Body of pancreas (tissue), 4 donors: ENCODE data around the gene NEK7. TPM values are rescaled to one million over a fixed set of nuclear protein-coding genes. Genes with fewer than 3 reads are reported as not detected.

ENCODE experiments used
- ATAC-seq: fragments of 150-250 bp; one replicate; pipeline ENCODE4 v1.9.1; 2016
- DNase-seq, 4 donors: peaks; one replicate each; pipeline ENCODE4 v3.0.0-alpha.2; 2019
- H3K27ac ChIP-seq, 4 donors: fragments of 200-600 bp; sonication (generic); 1 replicate in 3 of 4; 2 replicates in 1 of 4; pipeline versions ENCODE4 v1.5.1 to v1.6.1; 2016 to 2019; ENCODE audit warnings: mild to moderate bottlenecking in 1 of 4, mixed read lengths in 1 of 4, moderate library complexity in 1 of 4
- H3K27me3 ChIP-seq, 2 donors: fragments of 200-600 bp; sonication (generic); one replicate each; pipeline ENCODE4 v1.6.0; 2016; ENCODE audit warnings: mild to moderate bottlenecking in 1 of 2
- H3K36me3 ChIP-seq, 2 donors: fragments of 200-600 bp; sonication (generic); replicated peaks in 1 of 2; 2 replicates each; pipeline ENCODE4 v1.5.1; 2016; ENCODE audit warnings: low read depth in 2 of 2; ENCODE audit not compliant: insufficient read depth in 1 of 2
- H3K4me1 ChIP-seq: fragments of 200-600 bp; sonication (generic); one replicate; pipeline ENCODE4 v1.6.0; 2016
- H3K4me3 ChIP-seq, 2 donors: fragments of 200-600 bp; sonication (generic); 1 replicate in 1 of 2; 2 replicates in 1 of 2; pipeline ENCODE4 v1.5.1; 2016 to 2019
- H3K9me3 ChIP-seq, 3 donors: fragments of 200-600 bp; sonication (generic); 1 replicate in 2 of 3; 2 replicates in 1 of 3; pipeline ENCODE4 v1.5.1; 2016
- CTCF ChIP-seq, 7 experiments: fragments of 450-650 bp in 4 of 7; fragments of 200-600 bp in 3 of 7; sonication (generic) in 3 of 7; IDR thresholded peaks; one replicate each; pipeline ENCODE4 v1.5.1; 2016 to 2019; ENCODE audit warnings: antibody characterized with exemption in 7 of 7
- POLR2A ChIP-seq, 3 donors: fragments of 450-650 bp; IDR thresholded peaks; one replicate each; pipeline ENCODE4 v1.6.1; 2016; ENCODE audit warnings: antibody characterized with exemption in 3 of 3, mild to moderate bottlenecking in 2 of 3
- WGBS, 2 donors: methylation state at CpG; one replicate each; pipeline ENCODE4 v1.1.5; 2017; 5-methylcytosine and 5-hydroxymethylcytosine counted together
- intact Hi-C: fragments of 100-400 bp; cut with DNase I; formaldehyde crosslinking; loops from one replicate; pipeline ENCODE4 v1.15.1; 2023
- total RNA-seq, 2 donors: library from RNA; depleted of rRNA; stranded (reverse); fragments of >200 nt; gene quantifications; one replicate each; pipeline ENCODE4 v1.1.0, GENCODE V29; 2016

NEK7 gene
- total RNA-seq, 2 donors from 2014 or later: 39.2 to 49.5 TPM

- no peaks in the 10 kb centered on the region for H3K4me1 ChIP-seq
- no peak overlapping the region for H3K4me3 ChIP-seq
- intact Hi-C loops: no loop called here
- H3K27me3 ChIP-seq: no peaks in the 10 kb centered on the region
- no peaks in the 10 kb centered on the region for H3K9me3 ChIP-seq
- DNase-seq (no peak), ATAC-seq (no peak)
- 69 to 86% methylated on average over 5 of the region's 5 CpGs for WGBS, 2 donors
- no peak overlapping the region for H3K27ac ChIP-seq
- no peaks in the 10 kb centered on the region for H3K36me3 ChIP-seq
- TF ChIP-seq CTCF (IDR thresholded peaks at IDR 0.05) (no peak), POLR2A (IDR thresholded peaks at IDR 0.05) (no peak)
These were observed 48.4 kb downstream of the NEK7 start for GRCh38 chr1:198205016-198205684.

GRCh38 chr1:198206292-198206691 lies 49.5 kb downstream of the NEK7 start:
- intact Hi-C loops: no loop called here
- 58 to 59% methylated on average over 3 of the region's 3 CpGs for WGBS, 2 donors
- TF ChIP-seq CTCF (IDR thresholded peaks at IDR 0.05) (peak in 2 of 7 experiments; percentile 14), POLR2A (IDR thresholded peaks at IDR 0.05) (no peak)
- no peak for DNase-seq
- H3K4me1 ChIP-seq: no peaks in the 10 kb centered on the region
- H3K36me3 ChIP-seq: no peaks in the 10 kb centered on the region
- H3K27ac ChIP-seq: no peak overlapping the region
- H3K4me3 ChIP-seq: no peak overlapping the region
- no peaks in the 10 kb centered on the region for H3K27me3 ChIP-seq
- H3K9me3 ChIP-seq: no peaks in the 10 kb centered on the region
- no peak for ATAC-seq

DNA sequence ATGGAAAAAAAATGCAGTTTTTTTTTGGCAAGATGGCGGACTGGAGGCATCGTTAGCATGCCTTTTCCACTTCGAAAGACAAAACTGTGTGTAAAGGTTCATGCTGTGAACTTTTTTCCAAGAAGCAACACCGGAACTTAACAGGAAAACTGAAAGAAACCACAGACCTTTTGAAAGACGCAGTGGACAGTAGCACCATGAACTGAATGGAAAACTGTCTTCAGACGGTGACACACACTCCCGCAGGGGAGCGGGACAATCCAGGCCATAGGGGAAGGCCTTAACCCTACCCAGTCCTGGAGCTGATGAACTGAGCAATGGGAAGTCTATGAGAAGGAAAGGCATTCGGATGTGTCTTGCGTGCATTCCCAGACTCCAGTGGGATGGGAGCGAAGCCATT lies 54.9 kb downstream of the NEK7 start:
- no peaks in the 10 kb centered on the region for H3K27me3 ChIP-seq
- H3K4me3 ChIP-seq: no peak overlapping the region
- 93 to 94% methylated on average over 11 of the region's 11 CpGs for WGBS, 2 donors

DNA sequence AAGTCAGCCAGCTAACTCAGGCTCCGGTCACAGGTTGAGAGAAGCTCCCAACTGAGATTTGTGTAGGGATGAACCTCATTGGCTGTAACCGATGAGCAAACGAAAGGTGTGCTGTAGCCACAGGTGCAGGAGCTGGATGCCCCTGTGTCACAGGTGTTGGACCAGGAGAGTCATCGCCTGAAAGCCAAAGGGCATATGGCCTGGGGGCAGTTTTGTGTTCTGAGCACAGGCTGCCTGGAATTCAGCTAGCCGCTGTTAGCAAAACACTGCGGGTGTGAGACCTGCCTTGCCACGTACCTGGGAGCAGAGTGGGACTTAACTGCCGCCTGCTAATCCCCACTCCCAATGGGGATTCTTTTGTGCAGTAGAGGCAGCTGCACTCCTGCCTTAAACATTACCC lies 55.3 kb downstream of the NEK7 start:
- no peak overlapping the region for H3K4me3 ChIP-seq
- H3K27me3 ChIP-seq: no peaks in the 10 kb centered on the region
- no peaks in the 10 kb centered on the region for H3K9me3 ChIP-seq
- no peaks in the 10 kb centered on the region for H3K4me1 ChIP-seq
- DNase-seq (no peak), ATAC-seq (no peak)
- 97 to 98% methylated on average over 5 to 8 of the region's 8 CpGs for WGBS, 2 donors
- intact Hi-C loops: no loop called here
- H3K27ac ChIP-seq: no peak overlapping the region
- no peak for TF ChIP-seq POLR2A (IDR thresholded peaks at IDR 0.05)
- no peak for TF ChIP-seq CTCF (IDR thresholded peaks at IDR 0.05)
- no peaks in the 10 kb centered on the region for H3K36me3 ChIP-seq

More for the DNA sequence above, 54.9 kb downstream of the NEK7 start:
- Histone ChIP-seq H3K27ac (no peak overlapping the region), H3K36me3 (no peaks in the 10 kb centered on the region), H3K4me1 (no peaks in the 10 kb centered on the region), H3K9me3 (no peaks in the 10 kb centered on the region)
- intact Hi-C loops: no loop called here
- TF ChIP-seq POLR2A (IDR thresholded peaks at IDR 0.05) (no peak), CTCF (IDR thresholded peaks at IDR 0.05) (no peak)
- DNase-seq (no peak), ATAC-seq (no peak)

DNA sequence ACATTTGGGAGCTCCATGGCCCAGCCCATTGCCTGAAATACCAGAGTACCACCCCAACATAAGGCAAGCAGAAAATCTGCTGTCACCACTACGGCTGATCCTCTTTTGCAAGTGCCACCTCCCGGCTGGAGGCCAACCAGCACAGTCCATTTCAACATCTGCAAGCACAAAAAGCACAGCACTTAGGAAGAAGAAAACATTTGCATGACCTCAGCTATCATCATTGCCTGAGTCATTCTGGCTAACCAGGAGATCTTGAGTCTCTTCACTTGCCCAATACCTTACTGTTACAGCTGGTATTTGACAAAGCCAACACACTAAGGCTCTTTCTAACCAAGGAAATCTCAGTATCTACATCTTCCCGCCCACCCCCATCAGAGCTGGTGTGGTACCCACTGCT lies 55.9 kb downstream of the NEK7 start:
- intact Hi-C loops: no loop called here
- 93 to 100% methylated on average over 3 of the region's 3 CpGs for WGBS, 2 donors
- Histone ChIP-seq H3K27me3 (no peaks in the 10 kb centered on the region), H3K4me1 (no peaks in the 10 kb centered on the region), H3K27ac (no peak overlapping the region), H3K9me3 (no peaks in the 10 kb centered on the region), H3K36me3 (no peaks in the 10 kb centered on the region), H3K4me3 (no peak overlapping the region)
- DNase-seq: no peak
- no peak for ATAC-seq
- TF ChIP-seq CTCF (IDR thresholded peaks at IDR 0.05): no peak
- TF ChIP-seq POLR2A (IDR thresholded peaks at IDR 0.05): no peak
